ENCODE results near the gene CLMN.

The CLMN gene

GRCh38 chr14:95301527-95302187, 18.1 kb downstream of the CLMN start:
- Histone ChIP-seq H3K4me1 (ENCODE audit: insufficient read depth, low read length) (no peaks in the 10 kb centered on the region), H3K27me3 (ENCODE audit: insufficient read depth, low read length) (no peaks in the 10 kb centered on the region)

GRCh38 chr14:95300697-95301526, 18.8 kb downstream of the CLMN start:
- Histone ChIP-seq H3K4me1 (ENCODE audit: insufficient read depth, low read length) (no peaks in the 10 kb centered on the region), H2AFZ (ENCODE audit: low read depth, low read length) (no peak overlapping the region)

More at GRCh38 chr14:95301527-95302187, 18.1 kb downstream of the CLMN start:
- H2AFZ ChIP-seq (ENCODE audit: low read depth, low read length), result no peak overlapping the region
- H3K4me3 ChIP-seq (ENCODE audit: low read length), result no peak overlapping the region
- H3K9me3 ChIP-seq (ENCODE audit: low read length), result no peaks in the 10 kb centered on the region
- H3K36me3 ChIP-seq (ENCODE audit: insufficient read depth, low read length), result no peaks in the 10 kb centered on the region

GRCh38 chr14:95300002-95300696, 19.6 kb downstream of the CLMN start:
- H3K36me3 ChIP-seq (ENCODE audit: insufficient read depth, low read length), result no peaks in the 10 kb centered on the region
- H3K4me3 ChIP-seq (ENCODE audit: low read length), result no peak overlapping the region
- no peaks in the 10 kb centered on the region for H3K27me3 ChIP-seq (ENCODE audit: insufficient read depth, low read length)
- H2AFZ ChIP-seq (ENCODE audit: low read depth, low read length), result no peak overlapping the region
- H3K4me1 ChIP-seq (ENCODE audit: insufficient read depth, low read length), result no peaks in the 10 kb centered on the region
- H3K9me3 ChIP-seq (ENCODE audit: low read length), result peaks cover 3% of the 10 kb centered on the region

More at GRCh38 chr14:95300697-95301526, 18.8 kb downstream of the CLMN start:
- H3K4me3 ChIP-seq (ENCODE audit: low read length), result no peak overlapping the region
- no peaks in the 10 kb centered on the region for H3K27me3 ChIP-seq (ENCODE audit: insufficient read depth, low read length)
- no peaks in the 10 kb centered on the region for H3K36me3 ChIP-seq (ENCODE audit: insufficient read depth, low read length)
- peaks cover 2% of the 10 kb centered on the region for H3K9me3 ChIP-seq (ENCODE audit: low read length)

GRCh38 chr14:95299271-95299670, 20.4 kb downstream of the CLMN start:
- H3K36me3 ChIP-seq (ENCODE audit: insufficient read depth, low read length), result no peaks in the 10 kb centered on the region
- H3K4me3 ChIP-seq (ENCODE audit: low read length), result no peak overlapping the region
- H3K27me3 ChIP-seq (ENCODE audit: insufficient read depth, low read length), result no peaks in the 10 kb centered on the region
- peaks cover 3% of the 10 kb centered on the region for H3K9me3 ChIP-seq (ENCODE audit: low read length)
- no peaks in the 10 kb centered on the region for H3K4me1 ChIP-seq (ENCODE audit: insufficient read depth, low read length)
- no peak overlapping the region for H2AFZ ChIP-seq (ENCODE audit: low read depth, low read length)

GRCh38 chr14:95297832-95298231, 21.9 kb downstream of the CLMN start:
- Histone ChIP-seq H3K9me3 (ENCODE audit: low read length) (peaks cover 3% of the 10 kb centered on the region), H2AFZ (ENCODE audit: low read depth, low read length) (no peak overlapping the region), H3K4me3 (ENCODE audit: low read length) (no peak overlapping the region), H3K27me3 (ENCODE audit: insufficient read depth, low read length) (no peaks in the 10 kb centered on the region), H3K36me3 (ENCODE audit: insufficient read depth, low read length) (no peaks in the 10 kb centered on the region), H3K4me1 (ENCODE audit: insufficient read depth, low read length) (no peaks in the 10 kb centered on the region)

GRCh38 chr14:95296966-95297365, 22.7 kb downstream of the CLMN start:
- no peak overlapping the region for H3K4me3 ChIP-seq (ENCODE audit: low read length)
- no peaks in the 10 kb centered on the region for H3K27me3 ChIP-seq (ENCODE audit: insufficient read depth, low read length)
- peaks cover 3% of the 10 kb centered on the region for H3K9me3 ChIP-seq (ENCODE audit: low read length)
- H3K36me3 ChIP-seq (ENCODE audit: insufficient read depth, low read length), result no peaks in the 10 kb centered on the region
- no peak overlapping the region for H2AFZ ChIP-seq (ENCODE audit: low read depth, low read length)
- peaks cover 3% of the 10 kb centered on the region for H3K4me1 ChIP-seq (ENCODE audit: insufficient read depth, low read length)

- Histone ChIP-seq H3K9me3 (ENCODE audit: low read length) (peaks cover 3% of the 10 kb centered on the region), H2AFZ (ENCODE audit: low read depth, low read length) (no peak overlapping the region), H3K36me3 (ENCODE audit: insufficient read depth, low read length) (no peaks in the 10 kb centered on the region), H3K27me3 (ENCODE audit: insufficient read depth, low read length) (no peaks in the 10 kb centered on the region), H3K4me1 (ENCODE audit: insufficient read depth, low read length) (peaks cover 3% of the 10 kb centered on the region), H3K4me3 (ENCODE audit: low read length) (no peak overlapping the region)
Observed at GRCh38 chr14:95295600-95296376, 23.9 kb downstream of the CLMN start.

- H3K4me1 ChIP-seq (ENCODE audit: insufficient read depth, low read length), result peaks cover 3% of the 10 kb centered on the region
- no peaks in the 10 kb centered on the region for H3K36me3 ChIP-seq (ENCODE audit: insufficient read depth, low read length)
- no peak overlapping the region for H2AFZ ChIP-seq (ENCODE audit: low read depth, low read length)
- H3K27me3 ChIP-seq (ENCODE audit: insufficient read depth, low read length), result no peaks in the 10 kb centered on the region
- H3K9me3 ChIP-seq (ENCODE audit: low read length), result peaks cover 3% of the 10 kb centered on the region
- H3K4me3 ChIP-seq (ENCODE audit: low read length), result no peak overlapping the region
Observed at GRCh38 chr14:95294834-95295599, 24.7 kb downstream of the CLMN start.

- H3K9me3 ChIP-seq (ENCODE audit: low read length), result peaks cover 3% of the 10 kb centered on the region
- no peaks in the 10 kb centered on the region for H3K36me3 ChIP-seq (ENCODE audit: insufficient read depth, low read length)
- H3K4me3 ChIP-seq (ENCODE audit: low read length), result no peak overlapping the region
- H3K27me3 ChIP-seq (ENCODE audit: insufficient read depth, low read length), result no peaks in the 10 kb centered on the region
- peaks cover 3% of the 10 kb centered on the region for H3K4me1 ChIP-seq (ENCODE audit: insufficient read depth, low read length)
- no peak overlapping the region for H2AFZ ChIP-seq (ENCODE audit: low read depth, low read length)
Observed at GRCh38 chr14:95294320-95294719, 25.4 kb downstream of the CLMN start.

- H3K4me1 ChIP-seq (ENCODE audit: insufficient read depth, low read length), result peaks cover 3% of the 10 kb centered on the region
- H3K36me3 ChIP-seq (ENCODE audit: insufficient read depth, low read length), result no peaks in the 10 kb centered on the region
- H3K4me3 ChIP-seq (ENCODE audit: low read length), result no peak overlapping the region
- H3K9me3 ChIP-seq (ENCODE audit: low read length), result peaks cover 3% of the 10 kb centered on the region
- H2AFZ ChIP-seq (ENCODE audit: low read depth, low read length), result no peak overlapping the region
- no peaks in the 10 kb centered on the region for H3K27me3 ChIP-seq (ENCODE audit: insufficient read depth, low read length)
Observed at GRCh38 chr14:95293449-95293848, 26.3 kb downstream of the CLMN start.

- H3K4me1 ChIP-seq (ENCODE audit: insufficient read depth, low read length), result peaks cover 3% of the 10 kb centered on the region
- H3K9me3 ChIP-seq (ENCODE audit: low read length), result peaks cover 3% of the 10 kb centered on the region
- no peak overlapping the region for H3K4me3 ChIP-seq (ENCODE audit: low read length)
- H3K36me3 ChIP-seq (ENCODE audit: insufficient read depth, low read length), result no peaks in the 10 kb centered on the region
- no peaks in the 10 kb centered on the region for H3K27me3 ChIP-seq (ENCODE audit: insufficient read depth, low read length)
- no peak overlapping the region for H2AFZ ChIP-seq (ENCODE audit: low read depth, low read length)
Observed at GRCh38 chr14:95292660-95293425, 26.9 kb downstream of the CLMN start.
